Prostate gland (tissue), 2 donors: Measurements from ENCODE around the gene MNAT1.

Experiments
- POLR2A ChIP-seq: fragments of 450-650 bp; IDR thresholded peaks from one replicate; pipeline ENCODE4 v1.6.1; 2016; ENCODE audit warnings: antibody characterized with exemption, mild to moderate bottlenecking
- TF ChIP-seq, protein P1 (sequence below), 4 experiments: fragments of 200-600 bp in 2 of 4; fragments of 450-650 bp in 2 of 4; sonication (generic) in 2 of 4; IDR thresholded peaks; 1 replicate in 3 of 4; 2 replicates in 1 of 4; pipeline ENCODE4 v1.5.1; 2016 to 2019; ENCODE audit warnings: antibody characterized with exemption in 4 of 4, mild to moderate bottlenecking in 2 of 4, moderate library complexity in 2 of 4

DNA sequence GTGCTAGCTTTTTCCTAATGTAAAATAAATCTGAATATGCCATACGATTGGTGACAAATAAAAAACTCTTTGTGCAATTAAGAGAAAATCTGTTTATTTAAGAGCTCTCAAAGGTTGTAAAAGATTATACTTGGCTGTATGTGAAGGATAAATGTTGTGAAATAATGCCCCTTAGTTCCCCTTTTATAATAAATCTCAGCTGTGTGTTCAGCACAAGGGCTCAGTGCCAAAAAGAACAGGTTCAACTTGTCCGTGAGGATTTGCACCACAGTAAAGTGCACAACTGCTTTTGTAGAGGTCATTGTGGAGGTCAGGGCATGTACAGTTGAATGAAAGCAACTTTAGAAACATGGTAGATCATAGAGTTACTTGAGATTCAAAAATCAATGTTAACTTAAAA, 127.7 kb downstream of the MNAT1 start:
- TF ChIP-seq, protein P1, sequence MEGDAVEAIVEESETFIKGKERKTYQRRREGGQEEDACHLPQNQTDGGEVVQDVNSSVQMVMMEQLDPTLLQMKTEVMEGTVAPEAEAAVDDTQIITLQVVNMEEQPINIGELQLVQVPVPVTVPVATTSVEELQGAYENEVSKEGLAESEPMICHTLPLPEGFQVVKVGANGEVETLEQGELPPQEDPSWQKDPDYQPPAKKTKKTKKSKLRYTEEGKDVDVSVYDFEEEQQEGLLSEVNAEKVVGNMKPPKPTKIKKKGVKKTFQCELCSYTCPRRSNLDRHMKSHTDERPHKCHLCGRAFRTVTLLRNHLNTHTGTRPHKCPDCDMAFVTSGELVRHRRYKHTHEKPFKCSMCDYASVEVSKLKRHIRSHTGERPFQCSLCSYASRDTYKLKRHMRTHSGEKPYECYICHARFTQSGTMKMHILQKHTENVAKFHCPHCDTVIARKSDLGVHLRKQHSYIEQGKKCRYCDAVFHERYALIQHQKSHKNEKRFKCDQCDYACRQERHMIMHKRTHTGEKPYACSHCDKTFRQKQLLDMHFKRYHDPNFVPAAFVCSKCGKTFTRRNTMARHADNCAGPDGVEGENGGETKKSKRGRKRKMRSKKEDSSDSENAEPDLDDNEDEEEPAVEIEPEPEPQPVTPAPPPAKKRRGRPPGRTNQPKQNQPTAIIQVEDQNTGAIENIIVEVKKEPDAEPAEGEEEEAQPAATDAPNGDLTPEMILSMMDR (IDR thresholded peaks at IDR 0.05), result no peak
- no peak for TF ChIP-seq POLR2A
